ENCODE measurements around the gene FAM43A. TPM values are rescaled to one million over a fixed set of nuclear protein-coding genes. Genes with fewer than 3 reads are reported as not detected.

The FAM43A gene
- total RNA-seq, 4 donors from 2014 or later, result 13.0 to 59.3 (median 31.7) TPM

- no peak for TF ChIP-seq CTCF (IDR thresholded peaks at IDR 0.05)
- ATAC-seq (ENCODE audit: low FRiP score) (no peak), DNase-seq (ENCODE audit: low spot score) (no peak)
Measured at GRCh38 chr3:194705227-194705626, 19.5 kb downstream of the FAM43A start.

GRCh38 chr3:194705761-194706160 lies 20.1 kb downstream of the FAM43A start:
- no peak for ATAC-seq (ENCODE audit: low FRiP score)
- no peak for DNase-seq (ENCODE audit: low spot score)
- no peak for TF ChIP-seq CTCF (IDR thresholded peaks at IDR 0.05)

GRCh38 chr3:194707147-194707540 lies 21.5 kb downstream of the FAM43A start:
- DNase-seq (ENCODE audit: low spot score) (no peak), ATAC-seq (ENCODE audit: low FRiP score) (no peak)
- no peak for TF ChIP-seq CTCF (IDR thresholded peaks at IDR 0.05)

GRCh38 chr3:194711286-194711685 lies 25.6 kb downstream of the FAM43A start:
- ATAC-seq (ENCODE audit: low FRiP score) (no peak), DNase-seq (ENCODE audit: low spot score) (no peak)
- TF ChIP-seq CTCF (IDR thresholded peaks at IDR 0.05), result no peak

- no peak for ATAC-seq (ENCODE audit: low FRiP score)
- TF ChIP-seq CTCF (IDR thresholded peaks at IDR 0.05), result no peak
- no peak for DNase-seq (ENCODE audit: low spot score)
Measured at GRCh38 chr3:194711913-194712312, 26.2 kb downstream of the FAM43A start.

- no peak for TF ChIP-seq CTCF (IDR thresholded peaks at IDR 0.05)
- no peak for DNase-seq (ENCODE audit: low spot score)
- no peak for ATAC-seq (ENCODE audit: low FRiP score)
Measured at GRCh38 chr3:194713299-194714136, 27.8 kb downstream of the FAM43A start.

- ATAC-seq (ENCODE audit: low FRiP score) (no peak), DNase-seq (ENCODE audit: low spot score) (no peak)
- no peak for TF ChIP-seq CTCF (IDR thresholded peaks at IDR 0.05)
Measured at GRCh38 chr3:194714137-194714455, 28.4 kb downstream of the FAM43A start.

Measured in omental fat pad (tissue), 4 donors.